Natural killer cell (primary cell): ENCODE results near the gene COL24A1. TPM values are rescaled to one million over a fixed set of nuclear protein-coding genes. Genes with fewer than 3 reads are reported as not detected.

Source experiments
- ATAC-seq, 3 donors: fragments of 150-1000 bp in 2 of 3; fragments of 200-7000 bp in 1 of 3; cut with Tn5 transposase; 1 replicate in 1 of 3; 2 replicates in 2 of 3; pipeline ENCODE4 v1.10.0; 2021; ENCODE audit warnings: mild to moderate bottlenecking in 2 of 3, moderate library complexity in 2 of 3
- DNase-seq, 2 donors: peaks; one replicate each; pipeline versions ENCODE4 v3.0.0 to v3.0.0-alpha.2; 2013 to 2021; ENCODE audit warnings: mixed read lengths in 1 of 2
- H3K27ac ChIP-seq: one replicate; pipeline ENCODE4 v1.5.1; 2013; ENCODE audit warnings: mild to moderate bottlenecking, low read length
- H3K27me3 ChIP-seq: one replicate; pipeline ENCODE4 v1.6.1; 2013; ENCODE audit warnings: low read length; ENCODE audit not compliant: control insufficient read depth, insufficient read depth
- H3K36me3 ChIP-seq: one replicate; pipeline ENCODE4 v1.6.1; 2013; ENCODE audit warnings: low read length; ENCODE audit not compliant: control insufficient read depth, insufficient read depth
- H3K4me1 ChIP-seq: one replicate; pipeline ENCODE4 v1.6.1; 2013; ENCODE audit warnings: low read length; ENCODE audit not compliant: control insufficient read depth, insufficient read depth
- H3K4me3 ChIP-seq: one replicate; pipeline ENCODE4 v1.5.1; 2013; ENCODE audit warnings: low read length
- H3K9me3 ChIP-seq: one replicate; pipeline ENCODE4 v1.6.1; 2013; ENCODE audit warnings: low read length; ENCODE audit not compliant: control insufficient read depth, insufficient read depth
- H3K27ac Mint-ChIP-seq, 2 donors: one replicate each; pipeline ENCODE4 v1.8.0; 2022; ENCODE audit warnings: mild to moderate bottlenecking in 2 of 2, mixed read lengths in 2 of 2, moderate library complexity in 1 of 2
- H3K27me3 Mint-ChIP-seq, 2 donors: one replicate each; pipeline ENCODE4 v1.8.0; 2022; ENCODE audit warnings: low read depth in 2 of 2, mixed read lengths in 2 of 2
- H3K36me3 Mint-ChIP-seq: one replicate; pipeline ENCODE4 v1.8.0; 2022; ENCODE audit warnings: mixed read lengths
- H3K4me1 Mint-ChIP-seq, 2 donors: one replicate each; pipeline ENCODE4 v1.8.0; 2022; ENCODE audit warnings: mixed read lengths in 2 of 2
- H3K4me3 Mint-ChIP-seq: one replicate; pipeline ENCODE4 v1.8.0; 2022; ENCODE audit warnings: mild to moderate bottlenecking, moderate library complexity, mixed read lengths
- H3K9me3 Mint-ChIP-seq, 2 donors: one replicate each; pipeline ENCODE4 v1.8.0; 2022; ENCODE audit warnings: mixed read lengths in 2 of 2
- CTCF ChIP-seq: fragments of 200-600 bp; IDR thresholded peaks from one replicate; pipeline ENCODE4 v1.8.0; 2022; ENCODE audit warnings: antibody characterized with exemption
- WGBS: methylation state at CpG from one replicate; pipeline ENCODE4 v1.1.7; 2013; ENCODE audit warnings: missing lambda C conversion rate; ENCODE audit not compliant: insufficient coverage; 5-methylcytosine and 5-hydroxymethylcytosine counted together
- intact Hi-C: fragments of 100-400 bp; cut with micrococcal nuclease; formaldehyde crosslinking; loops from one replicate; pipeline ENCODE4 v1.14.2; 2022
- total RNA-seq, 4 donors: library from RNA; stranded (reverse); fragments of 120-200 nt in 1 of 4; gene quantifications; one replicate each; pipeline versions ENCODE4 v1.2.3 to v1.2.4, GENCODE V29; 2013 to 2022

COL24A1 gene
- total RNA-seq, 3 donors from 2014 or later (not counting 1 experiment from before 2014, with no cell fraction given): 0.20 to 0.54 (median 0.54) TPM

- Histone ChIP-seq H3K9me3 (no peaks in the 10 kb centered on the region), H3K27me3 (no peaks in the 10 kb centered on the region), H3K36me3 (no peaks in the 10 kb centered on the region), H3K27ac (no peak overlapping the region), H3K4me3 (no peak overlapping the region), H3K4me1 (no peaks in the 10 kb centered on the region)
- no peak overlapping the region for H3K27ac Mint-ChIP-seq
- no peak overlapping the region for H3K4me3 Mint-ChIP-seq
- WGBS: no CpG with 5 or more reads among the region's 2 CpGs
- H3K27me3 Mint-ChIP-seq: no peaks in the 10 kb centered on the region
- no peaks in the 10 kb centered on the region for H3K4me1 Mint-ChIP-seq
- TF ChIP-seq CTCF: peak; percentile 15
- H3K9me3 Mint-ChIP-seq: peaks cover 0 to 2% of the 10 kb centered on the region in 2 donors
- intact Hi-C loops: loop anchor here (5.0 kb wide), 1 partner anchor 711 kb away; no protein-coding TSS in a partner anchor
- DNase-seq: peak in 1 of 2 donors; percentile 29
- ATAC-seq: no peak
- H3K36me3 Mint-ChIP-seq: no peaks in the 10 kb centered on the region
These were observed 138.2 kb downstream of the COL24A1 start for GRCh38 chr1:86018283-86018923.

GRCh38 chr1:86016076-86016759 lies 140.4 kb downstream of the COL24A1 start:
- intact Hi-C loops: loop anchor here (5.0 kb wide), 1 partner anchor 709 kb away; no protein-coding TSS in a partner anchor

GRCh38 chr1:86015375-86015774 lies 141.2 kb downstream of the COL24A1 start:
- intact Hi-C loops: loop anchor here (5.0 kb wide), 1 partner anchor 708 kb away; no protein-coding TSS in a partner anchor

More at GRCh38 chr1:86016076-86016759, 140.4 kb downstream of the COL24A1 start:
- Histone ChIP-seq H3K4me3 (no peak overlapping the region), H3K4me1 (no peaks in the 10 kb centered on the region), H3K9me3 (no peaks in the 10 kb centered on the region), H3K27ac (no peak overlapping the region), H3K27me3 (no peaks in the 10 kb centered on the region), H3K36me3 (no peaks in the 10 kb centered on the region)
- H3K4me1 Mint-ChIP-seq: no peaks in the 10 kb centered on the region
- H3K27me3 Mint-ChIP-seq: no peaks in the 10 kb centered on the region
- TF ChIP-seq CTCF: no peak
- no peak for DNase-seq
- H3K9me3 Mint-ChIP-seq: peaks cover 0 to 5% of the 10 kb centered on the region in 2 donors
- no peak for ATAC-seq
- H3K4me3 Mint-ChIP-seq: no peak overlapping the region
- 63% methylated on average over 2 of the region's 2 CpGs for WGBS
- no peaks in the 10 kb centered on the region for H3K36me3 Mint-ChIP-seq
- no peak overlapping the region for H3K27ac Mint-ChIP-seq

More at GRCh38 chr1:86015375-86015774, 141.2 kb downstream of the COL24A1 start:
- peaks cover 0 to 5% of the 10 kb centered on the region in 2 donors for H3K9me3 Mint-ChIP-seq
- ATAC-seq: no peak
- H3K27ac Mint-ChIP-seq: no peak overlapping the region
- H3K4me3 Mint-ChIP-seq: no peak overlapping the region
- no peaks in the 10 kb centered on the region for H3K4me1 Mint-ChIP-seq
- Histone ChIP-seq H3K36me3 (no peaks in the 10 kb centered on the region), H3K9me3 (no peaks in the 10 kb centered on the region), H3K27ac (no peak overlapping the region), H3K4me3 (no peak overlapping the region), H3K4me1 (no peaks in the 10 kb centered on the region), H3K27me3 (no peaks in the 10 kb centered on the region)
- no peaks in the 10 kb centered on the region for H3K27me3 Mint-ChIP-seq
- WGBS: no CpG with 5 or more reads among the region's 1 CpG
- no peak for DNase-seq
- H3K36me3 Mint-ChIP-seq: no peaks in the 10 kb centered on the region
- TF ChIP-seq CTCF: no peak
